Hematopoietic multipotent progenitor cell treated with erythropoietin and hydrocortisone succinate and interleukin-3 and kit ligand, for 17 days (in vitro differentiated cells): ENCODE data around the gene SUCLG2.

ENCODE experiments used
- DNase-seq: peaks from one replicate; pipeline ENCODE4 v3.0.0-alpha.2; 2015; ENCODE audit warnings: low spot score

The SUCLG2 gene

DNA sequence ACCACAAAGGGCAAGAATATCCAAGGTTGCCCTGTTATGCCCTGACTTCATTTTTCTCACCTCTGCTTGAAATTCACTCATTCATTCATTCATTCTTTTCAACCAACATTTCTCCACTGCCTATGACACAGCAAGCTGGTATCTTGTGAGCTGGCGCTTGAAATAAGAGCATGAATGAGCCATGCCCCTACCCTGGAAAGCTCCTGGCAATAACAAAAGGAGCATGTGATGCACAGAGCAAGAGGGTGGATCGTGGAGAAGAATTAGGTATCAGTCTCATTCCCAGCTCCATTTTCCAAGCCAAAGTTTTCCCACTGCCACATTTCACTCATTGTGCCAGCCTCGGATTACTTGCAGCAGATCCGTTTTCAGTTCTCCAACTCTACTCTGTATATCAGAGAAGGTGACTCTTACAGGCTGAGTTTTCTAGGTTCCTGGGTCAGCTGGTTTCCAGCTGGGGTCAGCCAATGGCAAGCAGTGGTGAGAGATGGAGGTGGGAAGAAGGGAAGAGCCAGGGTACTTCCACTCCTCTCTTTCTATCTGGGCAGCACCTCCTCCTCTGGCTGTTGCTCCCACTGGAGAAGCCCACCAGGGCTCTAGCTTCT is 144.8 kb downstream of the SUCLG2 start:
- no peak for DNase-seq

DNA sequence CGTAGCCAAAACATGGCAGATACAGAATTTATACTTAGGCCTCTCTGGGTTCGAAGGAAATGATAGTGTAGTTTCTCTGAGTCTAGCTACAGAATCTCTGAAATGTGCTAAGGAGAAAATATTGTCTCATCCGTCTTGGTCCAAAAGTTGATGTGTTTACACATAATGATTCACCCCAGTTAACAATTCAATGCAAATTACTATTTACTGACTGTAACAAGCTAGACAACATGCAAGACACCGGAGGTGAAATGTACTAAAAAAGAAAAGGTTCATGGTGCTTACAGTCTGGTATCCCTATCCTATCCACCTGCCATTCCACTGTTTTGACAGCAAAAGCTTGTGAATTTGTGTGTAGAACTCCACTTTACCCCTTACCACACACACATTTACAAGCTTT is 146.8 kb downstream of the SUCLG2 start:
- DNase-seq = no peak

DNA sequence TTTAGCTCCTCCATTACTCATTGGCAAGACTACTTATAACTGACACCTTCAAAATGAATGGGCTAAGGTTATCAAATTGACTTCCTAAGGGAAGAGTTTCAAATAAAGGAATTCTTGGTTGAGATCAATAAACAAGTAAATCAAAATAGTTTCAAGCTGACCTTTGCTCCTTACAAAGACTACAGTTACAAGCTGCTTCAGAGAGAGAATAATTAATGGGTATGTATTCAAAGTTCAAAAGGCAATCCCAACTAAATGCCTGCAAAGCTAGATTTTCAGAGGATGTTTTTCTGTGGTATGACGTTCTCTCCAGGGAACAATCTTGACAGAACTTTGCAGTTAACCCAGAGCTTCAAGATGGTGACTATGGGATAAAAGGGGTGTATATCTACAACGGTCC is 153.7 kb downstream of the SUCLG2 start:
- DNase-seq = no peak

DNA sequence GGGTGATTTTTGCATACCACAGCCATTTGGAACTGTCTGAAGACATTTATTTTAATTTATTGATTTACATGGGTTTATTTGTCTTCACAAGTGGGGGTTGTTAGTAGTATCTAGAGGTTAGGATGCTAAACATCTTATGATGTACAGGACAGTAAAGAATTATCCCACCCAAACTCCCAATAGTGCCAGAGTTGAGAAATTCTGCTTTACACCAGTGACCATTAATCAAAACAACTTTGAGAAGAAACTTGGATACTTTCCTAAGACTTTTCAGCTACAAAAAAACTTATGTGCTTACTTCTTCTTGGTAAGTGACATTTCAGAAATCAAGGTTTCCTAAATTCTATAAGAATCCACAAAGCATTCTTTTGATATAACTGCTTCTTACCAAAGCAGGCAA is 156.7 kb downstream of the SUCLG2 start:
- DNase-seq = no peak

DNA sequence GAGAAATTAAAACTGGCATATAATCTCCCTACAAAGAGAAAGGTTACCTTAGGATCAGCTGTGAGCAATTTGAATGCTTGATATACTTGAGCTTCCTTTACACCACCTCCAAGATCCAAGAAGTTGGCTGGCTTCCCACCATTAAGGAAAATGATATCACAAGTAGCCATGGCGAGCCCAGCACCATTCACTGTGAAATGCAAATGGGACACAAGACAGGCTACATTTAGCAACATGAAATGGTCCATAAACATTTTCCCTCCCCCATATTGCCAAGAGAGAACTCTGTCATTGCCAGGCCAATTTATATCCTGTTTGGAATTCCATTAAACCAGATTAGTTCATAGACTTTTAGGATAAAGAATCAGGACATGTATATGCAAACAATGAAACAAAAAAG is 158.7 kb downstream of the SUCLG2 start:
- DNase-seq = no peak

DNA sequence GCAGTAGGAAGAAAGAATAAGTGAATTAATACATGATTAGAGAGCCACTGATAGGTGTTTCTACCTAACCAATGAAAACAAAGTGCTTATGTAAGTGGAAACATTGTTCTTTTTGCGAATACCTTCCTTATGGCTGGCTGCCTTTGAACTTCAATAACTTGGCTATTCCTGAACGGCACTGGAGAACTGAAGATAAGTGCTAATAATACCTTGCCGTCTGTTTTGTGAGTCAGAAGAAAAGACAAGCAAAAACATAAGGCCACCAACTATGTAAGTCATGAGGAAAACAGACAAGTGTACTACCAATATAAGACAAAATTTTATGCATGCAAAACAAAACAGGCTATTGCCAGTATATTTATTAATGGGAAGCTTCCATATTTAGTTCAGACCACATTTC is 160.6 kb downstream of the SUCLG2 start:
- DNase-seq = no peak

DNA sequence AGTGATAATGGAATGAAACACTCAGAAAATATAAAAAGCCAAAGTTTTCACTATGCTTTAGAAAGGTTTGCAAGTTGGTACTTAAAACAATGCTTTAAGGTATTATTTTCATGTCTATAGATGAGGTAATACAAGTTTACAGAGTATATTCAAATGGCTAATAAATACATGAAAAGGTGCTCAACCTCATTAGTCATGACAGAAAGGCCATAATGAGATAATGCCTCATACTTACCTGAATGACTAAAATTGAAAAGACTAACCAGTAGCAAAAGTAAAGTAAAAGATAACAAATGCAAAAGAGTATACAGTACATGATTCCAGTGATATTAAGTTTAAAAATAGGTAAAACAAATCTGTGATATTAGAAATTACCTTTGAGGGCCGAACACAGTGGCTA is 163.8 kb downstream of the SUCLG2 start:
- no peak for DNase-seq

DNA sequence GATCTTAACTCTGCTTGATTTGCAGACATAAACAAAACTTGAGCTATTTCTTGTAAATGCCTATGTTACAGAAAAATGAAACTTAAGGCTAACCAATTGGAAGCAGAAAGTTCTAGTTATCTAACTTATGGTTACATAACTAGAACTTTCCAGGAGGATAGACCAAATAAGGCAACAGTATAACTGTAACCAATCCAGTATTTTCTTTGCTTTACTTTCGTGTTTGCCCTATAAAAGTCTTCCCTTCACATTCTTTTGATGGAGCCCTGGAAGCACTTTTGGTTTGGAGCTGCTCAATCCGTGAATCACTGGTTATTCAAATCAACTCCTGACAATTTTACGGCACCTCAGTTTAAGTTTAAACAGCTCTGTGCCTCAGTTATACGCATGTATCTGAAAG is 164.6 kb downstream of the SUCLG2 start:
- no peak for DNase-seq

DNA sequence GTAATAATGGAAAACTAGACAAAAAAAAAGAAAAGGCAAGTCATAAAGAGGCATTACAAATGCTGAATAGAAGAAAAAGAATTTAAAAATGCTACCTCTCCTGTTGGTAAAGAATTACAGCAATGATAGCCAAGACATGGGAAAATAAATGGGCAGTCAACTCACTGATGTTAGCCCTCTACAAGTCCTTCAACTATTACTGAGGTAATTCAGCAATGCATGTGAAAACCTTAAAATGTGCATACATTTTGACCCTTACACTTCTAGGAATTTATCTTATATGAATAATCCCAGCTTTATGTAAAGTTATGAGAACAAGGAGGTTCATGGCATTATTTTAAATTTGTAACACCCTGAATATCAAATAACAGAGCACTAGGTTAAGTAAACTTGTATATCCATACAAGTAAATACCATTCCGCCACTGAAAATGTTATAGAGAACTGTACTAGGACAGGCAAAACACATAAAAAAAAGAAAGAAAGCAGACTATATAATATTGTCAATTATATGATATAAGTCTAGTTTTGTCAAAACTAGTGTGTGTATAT is 166.8 kb downstream of the SUCLG2 start:
- DNase-seq = no peak

DNA sequence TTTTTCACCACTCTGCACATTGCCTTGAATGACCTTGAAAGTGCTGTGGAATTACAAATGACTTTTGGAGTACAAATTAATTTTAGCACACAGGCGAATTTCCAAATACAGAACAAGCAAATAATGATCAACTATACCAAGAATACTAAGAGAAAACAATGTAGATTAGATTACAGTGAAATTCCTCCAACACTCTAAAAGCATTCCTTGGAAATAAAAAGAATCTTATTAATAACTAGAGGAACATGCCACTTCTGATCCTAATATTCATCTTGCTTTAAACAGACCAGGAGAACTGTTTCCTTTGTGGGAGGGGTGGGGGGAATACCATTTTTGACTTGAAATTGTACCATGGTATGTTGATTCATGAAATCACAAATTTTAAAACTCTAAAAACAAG is 167.5 kb downstream of the SUCLG2 start:
- no peak for DNase-seq

DNA sequence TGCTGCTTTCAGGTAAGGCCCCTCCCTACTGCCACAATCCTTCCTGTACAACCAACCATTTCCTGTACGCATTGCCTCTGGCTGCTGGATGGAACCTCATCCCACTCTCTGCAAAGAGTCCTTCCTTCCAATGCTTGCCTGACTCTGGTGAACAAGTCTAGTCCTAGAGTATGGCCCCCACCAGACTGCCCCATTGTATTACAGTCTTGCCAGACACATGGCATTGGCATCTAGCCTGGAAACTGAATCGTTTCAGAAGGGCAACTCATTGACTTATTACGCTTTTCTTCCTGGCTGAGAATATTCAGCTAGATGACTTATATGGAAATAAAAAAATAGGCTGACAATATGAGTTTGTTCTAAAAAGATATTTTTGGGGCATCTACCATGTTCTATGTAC is 170.3 kb downstream of the SUCLG2 start:
- DNase-seq = no peak

DNA sequence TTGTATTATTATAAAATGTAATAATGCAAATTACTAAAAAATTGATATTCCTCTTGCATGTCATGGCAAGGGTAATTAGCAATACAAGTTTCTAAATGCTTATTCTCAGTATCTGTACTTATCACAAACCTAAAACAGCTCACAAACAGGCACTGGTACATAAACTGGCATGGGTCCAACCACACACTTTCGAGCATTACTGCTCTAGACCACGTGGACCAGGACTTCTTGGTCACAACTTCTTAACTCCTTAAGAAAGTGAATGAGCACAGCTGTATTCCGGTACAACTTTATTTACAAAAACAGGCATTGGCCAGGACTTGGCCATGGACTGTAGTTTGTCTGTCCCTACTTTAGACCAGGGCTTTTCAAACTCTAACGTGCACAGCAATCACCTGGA is 173.3 kb downstream of the SUCLG2 start:
- DNase-seq = no peak

DNA sequence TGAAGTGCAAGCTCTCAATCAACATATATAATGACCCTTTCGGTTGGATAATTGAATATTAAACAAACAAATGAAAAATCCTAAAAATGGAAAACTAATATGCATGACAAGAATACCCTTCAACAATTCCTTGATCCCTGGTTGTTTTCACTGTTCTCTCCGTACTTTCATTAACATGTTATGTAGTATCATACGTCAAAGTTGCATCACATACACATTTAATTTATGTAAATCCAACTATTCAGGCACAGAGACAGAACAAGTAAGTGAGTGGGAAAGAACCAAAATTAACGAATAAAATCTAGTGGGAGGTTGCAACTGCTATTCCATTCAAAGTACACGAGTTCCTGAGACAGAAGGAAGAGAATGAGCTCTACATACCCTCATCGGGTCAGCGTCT is 176.0 kb downstream of the SUCLG2 start:
- no peak for DNase-seq

DNA sequence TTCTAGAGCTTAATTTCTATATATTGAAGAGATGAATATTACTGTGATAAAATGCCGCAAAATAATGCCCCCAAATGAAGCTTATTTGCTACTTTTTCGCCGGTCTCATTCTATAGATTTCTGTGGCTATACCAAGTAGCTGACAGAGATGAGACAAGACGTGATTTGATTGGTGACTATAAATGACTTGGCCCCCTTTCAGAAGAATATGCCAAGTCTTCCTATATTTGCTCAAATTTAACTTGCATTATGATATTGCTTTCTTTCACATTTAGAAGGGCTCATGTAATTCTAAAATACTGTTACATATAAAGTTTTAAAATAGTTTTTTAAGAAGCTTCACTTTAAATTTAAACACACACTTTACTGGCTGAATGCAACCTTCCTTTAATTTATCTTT is 180.1 kb downstream of the SUCLG2 start:
- no peak for DNase-seq

DNA sequence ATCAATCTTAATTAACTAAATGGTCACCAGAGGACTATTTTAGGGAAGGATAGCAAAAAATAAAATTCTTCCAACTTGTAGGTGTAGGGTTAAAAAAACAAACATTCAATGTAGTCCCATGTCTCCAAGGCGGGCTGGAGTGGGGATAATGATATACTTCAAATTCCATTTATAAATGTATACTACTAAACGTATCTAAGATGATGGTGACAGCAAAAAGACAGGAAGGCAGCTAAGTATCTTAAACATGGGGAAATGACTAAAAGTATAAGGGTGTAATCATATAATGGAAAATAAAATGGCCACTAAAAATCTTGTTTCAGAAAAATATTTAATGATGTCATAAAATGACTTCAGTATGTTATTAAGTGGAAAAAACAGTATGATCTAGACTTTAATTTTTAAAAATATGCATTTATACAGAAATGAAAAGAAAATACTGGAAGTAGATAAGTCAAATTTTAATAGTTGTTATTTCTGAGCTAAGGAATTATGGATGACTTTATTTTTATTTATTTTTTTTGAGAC is 181.7 kb downstream of the SUCLG2 start:
- DNase-seq = no peak

DNA sequence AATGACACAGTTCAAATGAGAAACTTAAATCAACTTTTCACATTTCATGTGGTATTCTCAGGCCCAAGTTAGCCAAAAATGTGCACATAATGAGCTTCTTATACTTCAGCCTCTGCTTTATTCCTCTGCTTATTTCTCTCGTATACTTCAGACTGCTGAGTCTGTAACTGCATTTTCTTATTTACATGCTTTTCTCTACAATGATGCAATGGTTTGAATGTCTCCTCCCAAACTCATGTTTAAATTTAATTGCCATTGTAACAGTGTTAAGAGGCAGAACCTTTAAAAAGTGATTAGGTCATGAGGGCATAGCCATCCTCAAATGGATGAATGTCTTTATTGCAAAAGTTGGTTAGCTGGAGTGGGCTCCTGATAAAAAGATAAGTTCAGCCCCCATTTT is 184.2 kb downstream of the SUCLG2 start:
- DNase-seq = no peak

DNA sequence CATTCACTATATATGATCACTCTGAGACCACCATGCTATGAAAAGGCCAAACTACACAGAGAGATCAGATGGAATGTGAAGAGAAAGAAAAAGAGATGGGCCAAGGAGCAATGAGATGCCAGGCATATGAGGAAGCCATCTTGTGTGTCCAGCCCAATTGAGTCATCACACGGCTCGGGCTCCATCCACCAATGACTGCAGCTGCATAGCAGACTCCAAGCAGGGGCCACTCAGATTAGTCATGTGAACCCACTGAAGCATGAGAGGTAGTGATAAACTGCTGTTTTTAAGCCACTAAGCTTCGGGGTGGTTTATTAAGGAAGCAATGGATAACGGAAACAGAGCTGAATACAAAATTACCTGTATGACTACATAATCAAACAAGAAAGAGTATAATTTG is 185.9 kb downstream of the SUCLG2 start:
- DNase-seq = no peak

DNA sequence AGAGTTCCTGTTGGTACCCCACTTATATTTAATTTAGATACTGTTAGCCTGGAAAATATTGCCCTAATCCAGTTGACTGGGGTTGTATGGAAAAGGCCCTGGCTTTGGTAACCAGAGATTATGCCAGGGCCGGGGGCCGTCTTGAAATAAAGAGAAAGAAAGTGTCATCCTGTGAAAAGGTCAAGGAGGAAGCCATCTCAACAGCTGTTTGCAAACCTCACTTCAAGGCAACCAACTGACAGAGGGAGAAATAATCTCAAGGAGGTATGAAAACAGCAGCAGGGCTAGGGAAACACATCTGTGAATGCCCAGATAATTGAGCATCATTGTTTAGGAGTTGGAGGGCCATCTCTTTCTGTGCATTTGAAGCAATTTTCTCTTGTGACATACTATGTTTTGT is 190.8 kb downstream of the SUCLG2 start:
- no peak for DNase-seq

DNA sequence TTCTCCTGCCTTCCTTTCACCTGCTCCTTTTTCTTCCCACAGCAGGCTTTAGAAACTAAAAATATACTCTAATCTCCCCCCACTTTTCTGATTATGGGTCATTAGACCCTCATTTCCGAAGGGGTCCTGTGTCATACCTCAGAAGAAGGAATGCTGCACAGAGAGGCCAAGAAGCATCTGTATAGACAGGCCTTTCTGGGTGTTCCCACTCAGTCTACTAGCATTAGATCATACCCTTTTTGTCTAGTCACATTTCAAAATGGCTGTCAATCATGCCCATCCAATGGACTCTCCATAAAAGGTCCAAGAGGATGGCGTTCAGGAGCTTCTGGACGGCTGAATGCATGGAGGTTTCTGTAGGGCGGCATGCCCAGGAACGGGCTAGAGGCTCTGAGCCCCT is 192.2 kb downstream of the SUCLG2 start:
- DNase-seq = no peak

DNA sequence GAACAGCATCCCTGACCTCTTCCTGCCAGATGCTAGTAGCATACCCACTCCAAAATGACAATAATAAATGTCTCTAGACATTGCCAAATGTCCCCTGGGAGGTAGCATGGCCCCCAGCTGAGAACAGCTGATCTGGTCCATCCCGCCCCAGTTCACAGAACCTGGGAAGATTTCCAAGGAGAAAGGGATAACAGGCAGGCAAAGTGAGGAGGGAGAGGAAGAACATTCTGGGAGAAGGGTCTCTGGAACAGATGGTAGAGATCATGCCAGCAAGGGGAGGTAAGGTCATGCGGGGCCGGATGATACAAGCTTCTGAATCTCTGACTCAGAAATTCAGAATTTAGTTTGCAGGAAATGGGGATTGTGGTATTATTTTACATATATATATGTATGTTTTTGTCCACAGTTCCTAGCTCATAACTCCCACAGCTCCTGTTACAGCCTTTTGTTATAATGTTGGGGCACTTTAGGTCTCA is 192.7 kb downstream of the SUCLG2 start:
- no peak for DNase-seq

DNA sequence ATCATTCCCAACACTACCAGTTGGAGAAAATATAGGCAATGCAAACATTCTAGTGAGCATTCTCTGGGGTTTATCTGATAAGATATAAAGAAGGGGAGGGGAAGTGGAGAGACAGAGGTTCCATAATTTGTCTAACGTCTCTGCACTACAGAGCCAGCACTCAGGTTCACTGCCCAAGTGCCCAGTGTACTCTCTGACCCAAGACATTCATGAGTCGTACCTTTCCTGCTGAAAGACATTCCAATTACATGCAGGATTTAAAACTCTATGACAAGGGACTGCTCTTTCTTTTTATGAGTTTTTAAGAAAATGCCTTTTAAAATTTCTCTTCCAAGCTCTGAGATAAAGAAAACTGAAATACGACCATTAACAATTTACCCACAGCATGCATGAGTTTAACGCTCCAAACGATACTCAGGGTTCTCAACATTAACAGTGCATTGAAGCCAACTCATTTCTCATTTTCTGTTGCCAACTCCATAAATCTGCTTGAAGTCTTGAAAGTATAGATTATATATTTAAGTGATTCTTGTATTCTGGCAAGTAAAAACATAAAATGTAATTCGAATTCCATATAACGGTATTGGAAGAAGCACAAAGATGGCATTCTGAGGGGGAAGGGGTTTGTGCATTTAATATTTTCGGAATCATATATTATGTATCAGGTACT is 193.4 kb downstream of the SUCLG2 start:
- DNase-seq = no peak

DNA sequence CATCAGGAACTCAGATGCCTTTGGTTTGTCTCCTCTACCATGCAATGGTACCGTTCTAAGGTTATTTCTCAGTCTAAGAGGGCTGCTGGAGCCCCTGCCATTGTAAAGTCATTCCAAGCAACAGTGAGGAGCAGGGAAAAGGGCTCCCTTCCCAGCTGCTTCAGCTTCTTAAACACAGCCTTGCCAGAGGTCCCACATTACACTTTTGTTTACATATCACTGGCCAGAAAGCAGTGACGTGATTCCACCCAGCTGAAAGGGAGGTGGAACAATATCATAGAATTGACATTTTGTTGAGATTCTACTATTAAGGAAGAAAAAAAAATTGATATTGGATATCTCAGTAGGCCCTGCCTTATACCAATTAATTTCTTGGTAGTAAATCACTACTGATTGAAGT is 194.6 kb downstream of the SUCLG2 start:
- no peak for DNase-seq

DNA sequence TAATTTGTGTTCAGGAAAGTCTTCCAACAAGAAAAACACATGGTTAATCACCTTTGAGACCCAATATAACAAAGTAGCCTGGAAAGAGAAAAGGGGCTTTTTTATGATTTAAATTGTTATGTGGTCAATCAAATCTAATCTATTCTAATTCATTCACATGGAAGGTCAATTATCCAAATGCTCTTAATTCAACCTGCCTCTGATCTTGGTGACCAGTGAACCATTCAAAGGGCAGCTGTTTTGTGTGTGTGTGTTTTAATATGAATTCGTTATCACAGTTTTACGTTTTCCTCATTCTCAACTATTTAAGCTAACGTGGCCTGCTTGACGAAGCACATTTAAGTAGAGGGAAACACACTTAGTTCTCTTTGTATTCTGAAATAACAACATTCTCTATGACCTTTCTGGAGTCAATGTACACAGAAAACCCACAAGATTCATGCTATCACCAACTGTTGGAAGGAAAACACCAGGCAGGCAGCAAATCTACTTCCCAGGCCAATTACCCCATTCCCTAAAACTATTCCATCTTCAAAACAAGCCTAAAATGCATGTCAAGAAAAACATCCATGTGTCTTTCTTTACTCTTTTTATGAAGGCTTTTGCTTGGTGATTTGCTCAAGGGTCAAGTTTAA is 195.4 kb downstream of the SUCLG2 start:
- no peak for DNase-seq
